ENCODE data around the gene CLHC1.

GRCh38 chr2:55151733-55152433, 80.2 kb downstream of the CLHC1 start:
- TF ChIP-seq CBX5 (IDR thresholded peaks at IDR 0.05; ENCODE audit: low read depth, low read length) (no peak), TEAD4 (IDR thresholded peaks at IDR 0.05; ENCODE audit: low read depth, low read length) (no peak), POLR2AphosphoS5 (IDR thresholded peaks at IDR 0.05; ENCODE audit: low read depth, low read length) (no peak), CTCF (IDR thresholded peaks at IDR 0.05; ENCODE audit: control extremely low read depth in 1 of 3, insufficient read depth in 1 of 3, low read depth in 1 of 3, low read length in 3 of 3) (no peak), JUND (IDR thresholded peaks at IDR 0.05; ENCODE audit: low read length) (no peak), USF2 (IDR thresholded peaks at IDR 0.05; ENCODE audit: low read length) (no peak), CEBPB (IDR thresholded peaks at IDR 0.05; ENCODE audit: low read depth, low read length) (no peak), TCF12 (IDR thresholded peaks at IDR 0.05; ENCODE audit: low read depth, low read length) (no peak), SP1 (IDR thresholded peaks at IDR 0.05; ENCODE audit: low read depth, low read length) (no peak)
